C4-2B (cell line): ENCODE data around the gene KIF4B.

Experiments
- CTCF ChIP-seq: fragments of 450-650 bp; conservative IDR thresholded peaks from 2 replicates; pipeline ENCODE4 v1.5.1; 2017; ENCODE audit warnings: mild to moderate bottlenecking
- ZFX ChIP-seq: fragments of 450-650 bp; IDR thresholded peaks from 2 replicates; pipeline ENCODE4 v1.6.1; 2017

- TF ChIP-seq CTCF (no peak), ZFX (no peak)
Observed at GRCh38 chr5:154997746-154998145, 15.8 kb upstream of the KIF4B start.
